ENCODE data around the gene PHEX.

The PHEX gene

DNA sequence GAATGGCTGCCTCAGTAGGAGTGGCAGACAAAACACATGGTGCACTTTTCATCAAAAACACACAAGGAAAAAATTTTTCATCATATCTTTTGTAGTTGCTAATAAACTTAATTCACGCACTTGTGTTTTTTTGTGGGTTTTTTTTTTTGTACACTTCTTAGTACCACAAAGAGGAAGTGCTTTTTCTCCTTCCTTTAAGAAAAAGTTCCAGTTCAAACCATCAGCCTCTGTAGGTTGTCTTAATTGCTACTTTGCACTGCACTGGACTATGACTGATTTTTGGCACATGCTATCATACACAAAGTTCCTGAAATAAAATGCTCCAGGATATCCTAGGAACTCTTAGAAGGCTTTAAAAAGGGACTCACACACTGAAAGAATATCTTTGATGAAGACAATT is at the start of gene PHEX:
PHEX (plus strand) TSS at position 242 of the 400 bp plus-strand sequence. CDS start 681 bp downstream, outside the sequence.
- no peak for DNase-seq (ENCODE audit: low spot score)

GRCh38 chrX:21985332-21985777 is 46.8 kb upstream of the PHEX start:
- DNase-seq (ENCODE audit: low spot score) = peak; percentile 68

DNA sequence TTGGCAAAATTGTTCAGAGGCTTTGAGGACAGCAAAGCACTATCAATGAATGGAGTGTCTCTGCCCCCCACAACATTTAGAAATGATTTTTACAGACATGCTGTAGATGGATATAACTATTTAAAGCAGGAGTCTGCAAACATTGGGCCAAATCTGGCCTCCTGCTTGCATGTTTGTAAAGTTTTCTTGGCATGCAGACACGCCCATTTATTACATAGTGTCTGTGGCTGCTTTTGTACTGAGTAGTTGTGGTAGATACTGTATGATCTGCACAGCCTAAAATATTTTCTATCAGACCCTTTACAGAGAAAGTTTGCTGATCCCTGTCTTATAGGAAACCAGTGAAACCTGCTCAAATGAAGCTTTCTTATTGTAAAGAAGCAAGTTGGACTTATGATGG is 45.5 kb upstream of the PHEX start:
- DNase-seq (ENCODE audit: low spot score) = no peak

- DNase-seq (ENCODE audit: low spot score) = no peak
These were observed 42.7 kb upstream of the PHEX start for GRCh38 chrX:21989384-21989783.

DNA sequence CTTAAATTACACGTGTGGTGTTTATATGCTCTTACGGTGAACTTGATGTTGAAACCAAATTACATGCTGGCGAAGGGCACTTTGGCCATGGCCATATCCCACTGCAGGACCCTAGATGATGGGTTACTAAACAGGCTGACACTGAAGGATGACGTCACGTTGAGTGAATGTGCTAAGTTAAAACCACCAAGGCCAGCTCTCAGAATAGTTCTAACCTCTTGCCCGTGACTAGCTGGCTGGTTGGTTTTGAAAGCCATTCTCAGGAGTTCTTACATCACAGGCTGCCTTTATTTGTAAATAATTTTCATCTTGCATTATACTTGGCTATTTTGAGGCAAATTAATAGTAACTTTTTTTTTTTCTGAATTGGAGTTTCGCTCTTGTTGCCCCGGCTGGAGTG is 41.3 kb upstream of the PHEX start:
- DNase-seq (ENCODE audit: low spot score) = no peak

- no peak for DNase-seq (ENCODE audit: low spot score)
These were observed 40.6 kb upstream of the PHEX start for GRCh38 chrX:21991504-21991903.

DNA sequence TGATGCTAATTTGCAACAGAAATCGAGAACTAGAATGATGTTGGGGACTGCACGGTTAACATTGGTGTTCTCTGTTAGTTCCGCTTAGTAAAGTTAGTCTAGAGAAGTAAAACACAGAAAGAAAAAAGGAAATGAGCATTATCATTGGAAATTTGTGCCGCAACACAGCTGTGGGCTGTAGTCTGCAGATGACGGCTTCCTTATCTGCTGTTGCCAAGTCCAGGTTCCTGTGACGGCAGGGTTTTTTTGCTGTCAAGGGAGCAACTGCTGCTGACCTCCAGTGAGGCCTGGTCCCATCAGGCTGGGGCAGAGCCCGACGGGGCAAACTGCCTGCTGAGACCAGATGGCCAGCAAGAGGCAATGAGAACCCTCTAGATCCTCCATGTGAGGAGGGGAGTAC is 38.9 kb upstream of the PHEX start:
- no peak for DNase-seq (ENCODE audit: low spot score)

DNA sequence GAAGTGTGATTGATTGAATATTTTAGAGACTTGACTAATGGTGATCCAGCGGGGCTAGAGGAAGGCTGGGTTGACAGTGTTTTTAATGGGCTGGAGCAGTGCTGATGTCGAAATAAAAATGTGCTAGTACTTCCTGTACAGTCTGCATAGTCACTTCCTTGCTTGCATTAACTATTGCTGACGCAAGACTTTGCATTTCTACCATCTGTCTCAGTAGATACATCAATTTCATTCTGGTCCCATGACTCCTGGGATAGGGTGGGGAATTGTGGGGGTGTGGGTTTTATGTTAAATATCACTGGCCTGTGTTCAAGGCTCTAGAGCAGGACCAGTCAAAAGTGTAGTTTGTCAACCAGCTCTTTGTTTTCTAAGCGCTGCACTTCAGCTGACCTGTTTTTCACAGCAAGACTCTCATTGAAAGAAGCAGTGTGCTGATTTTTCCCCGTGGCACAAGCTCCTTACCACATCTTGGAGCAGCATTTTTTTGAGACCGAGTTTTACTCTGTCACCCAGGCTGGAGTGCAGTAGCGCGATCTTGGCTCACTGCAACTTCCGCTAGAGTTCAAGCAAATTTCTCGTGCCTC is 35.2 kb upstream of the PHEX start:
- no peak for DNase-seq (ENCODE audit: low spot score)

- no peak for DNase-seq (ENCODE audit: low spot score)
These were observed 34.1 kb upstream of the PHEX start for GRCh38 chrX:21998037-21998436.

DNA sequence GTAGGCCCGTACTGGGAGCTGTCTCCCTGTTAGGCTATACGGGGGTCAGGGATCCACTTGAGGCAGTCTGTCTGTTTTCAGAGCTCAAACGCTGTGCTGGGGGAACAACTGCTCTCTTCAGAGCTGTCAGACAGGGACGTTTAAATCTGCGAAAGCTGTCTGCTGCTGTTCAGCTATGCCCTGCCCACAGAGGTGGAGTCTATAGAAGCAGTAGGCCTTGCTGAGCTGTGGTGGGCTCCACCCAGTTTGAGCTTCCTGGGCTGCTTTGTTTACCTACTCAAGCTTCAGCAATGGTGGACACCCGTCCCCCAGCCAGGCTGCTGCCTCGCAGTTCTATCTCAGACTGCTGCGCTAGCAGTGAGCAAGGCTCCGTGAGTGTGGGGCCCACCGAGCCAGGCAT is 27.3 kb upstream of the PHEX start:
- DNase-seq (ENCODE audit: low spot score) = no peak

DNA sequence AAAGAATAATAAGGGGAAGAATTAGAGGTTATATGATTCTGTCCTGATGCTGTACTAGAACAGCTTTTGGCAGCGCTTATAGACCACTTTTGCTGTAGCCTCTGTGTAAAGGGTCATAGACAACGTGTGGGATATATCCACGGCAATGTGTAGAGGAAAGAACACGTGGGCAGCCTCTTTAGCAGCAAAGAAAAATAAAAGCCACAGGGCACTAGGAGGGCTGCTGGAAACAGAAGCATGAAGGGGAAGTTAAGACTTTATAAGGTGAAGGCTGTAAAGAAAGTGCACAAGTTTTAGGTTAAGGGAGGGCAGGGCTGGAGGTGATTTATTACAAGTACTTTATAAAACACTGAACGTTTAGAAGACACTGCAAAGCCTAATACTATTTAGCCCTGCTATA is 20.1 kb upstream of the PHEX start:
- DNase-seq (ENCODE audit: low spot score) = no peak

GRCh38 chrX:22012931-22013330 is 19.2 kb upstream of the PHEX start:
- no peak for DNase-seq (ENCODE audit: low spot score)

GRCh38 chrX:22015139-22015750 is 16.9 kb upstream of the PHEX start:
- DNase-seq (ENCODE audit: low spot score) = no peak

DNA sequence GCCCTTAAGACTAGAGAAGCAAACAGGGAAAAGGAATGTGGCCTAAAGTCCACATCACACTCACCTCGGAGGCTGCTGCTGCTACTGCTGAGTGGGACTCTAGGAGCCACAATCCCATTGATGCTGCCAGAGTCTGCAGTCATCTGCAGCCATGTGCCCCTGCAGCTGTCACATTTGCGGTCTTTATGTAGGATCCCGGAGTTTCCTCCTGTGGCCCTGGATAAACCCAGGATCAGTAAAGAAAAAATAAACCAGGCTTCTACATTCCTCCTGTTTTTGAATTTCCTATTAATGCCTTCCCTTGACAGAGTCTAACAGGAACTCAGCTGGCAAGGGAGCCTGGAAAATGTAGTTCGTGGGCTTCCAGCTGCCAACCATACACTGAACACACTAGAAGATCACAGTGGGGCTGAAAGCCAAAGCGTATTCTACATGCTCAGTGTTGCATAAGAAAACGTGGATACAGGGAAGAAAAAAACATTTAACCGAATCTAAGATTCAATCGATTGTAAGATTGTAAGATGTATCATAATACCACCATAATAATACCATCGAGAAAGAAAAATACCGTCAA is 10.3 kb upstream of the PHEX start:
- no peak for DNase-seq (ENCODE audit: low spot score)

DNA sequence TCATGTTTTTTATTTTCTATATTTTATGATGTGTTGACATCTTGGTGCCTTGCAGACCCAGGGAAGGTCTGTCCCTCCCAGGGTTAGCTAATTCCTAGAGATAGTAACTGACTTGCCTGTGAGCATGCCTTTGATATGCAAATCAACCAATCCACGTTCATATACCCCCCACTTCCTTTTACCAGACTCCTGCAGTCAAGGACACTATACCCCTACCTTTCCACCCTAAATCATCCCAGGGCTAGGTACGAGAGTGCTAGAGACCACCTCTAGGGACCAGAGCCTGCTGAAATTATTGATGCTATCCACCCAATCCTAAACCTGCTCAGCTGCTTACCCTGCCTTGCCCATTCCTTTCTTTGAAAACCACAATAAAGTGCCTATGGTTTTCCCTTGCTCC is 7.5 kb upstream of the PHEX start:
- DNase-seq (ENCODE audit: low spot score) = no peak

DNA sequence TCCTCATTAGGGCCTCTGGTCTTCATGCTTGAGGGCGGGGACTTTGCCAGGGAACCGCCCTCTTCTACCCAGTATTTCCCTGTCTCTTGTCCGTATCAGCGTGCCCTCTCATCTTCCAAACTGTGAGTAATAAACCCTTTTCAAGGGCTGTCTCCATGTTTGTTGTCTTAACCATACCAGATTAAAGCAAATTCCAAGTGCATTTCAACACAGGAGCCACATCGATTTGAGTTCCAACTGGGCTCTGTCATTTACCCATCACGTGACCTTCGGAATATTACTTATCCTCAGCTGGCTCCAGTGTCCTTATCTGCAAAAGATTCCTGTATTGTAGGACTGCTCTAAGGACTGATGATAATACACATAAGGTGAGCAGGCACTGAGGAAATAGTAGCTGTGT is 6.4 kb upstream of the PHEX start:
- no peak for DNase-seq (ENCODE audit: low spot score)

DNA sequence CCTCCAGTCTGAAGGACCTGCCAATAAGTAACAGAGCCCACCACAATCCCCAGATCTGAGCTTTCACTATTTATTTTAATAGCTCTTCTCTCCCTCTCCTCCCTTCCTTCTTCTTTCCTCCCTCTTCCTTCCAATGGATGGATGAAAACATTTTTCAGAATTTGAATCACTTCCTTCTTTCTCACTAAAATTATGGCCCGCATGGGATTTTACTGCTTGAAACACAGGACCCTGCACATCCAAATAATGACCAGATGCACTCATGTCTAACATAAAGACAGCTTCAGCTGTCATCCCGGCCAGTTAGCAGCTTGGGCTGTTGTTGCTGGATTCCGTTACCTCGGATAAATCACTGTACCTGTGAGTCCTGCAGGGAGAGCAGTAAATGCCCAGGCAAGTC is 5.4 kb upstream of the PHEX start:
- no peak for DNase-seq (ENCODE audit: low spot score)

- no peak for DNase-seq (ENCODE audit: low spot score)
These were observed 381 bp downstream of the PHEX start for GRCh38 chrX:22032506-22032905.

DNA sequence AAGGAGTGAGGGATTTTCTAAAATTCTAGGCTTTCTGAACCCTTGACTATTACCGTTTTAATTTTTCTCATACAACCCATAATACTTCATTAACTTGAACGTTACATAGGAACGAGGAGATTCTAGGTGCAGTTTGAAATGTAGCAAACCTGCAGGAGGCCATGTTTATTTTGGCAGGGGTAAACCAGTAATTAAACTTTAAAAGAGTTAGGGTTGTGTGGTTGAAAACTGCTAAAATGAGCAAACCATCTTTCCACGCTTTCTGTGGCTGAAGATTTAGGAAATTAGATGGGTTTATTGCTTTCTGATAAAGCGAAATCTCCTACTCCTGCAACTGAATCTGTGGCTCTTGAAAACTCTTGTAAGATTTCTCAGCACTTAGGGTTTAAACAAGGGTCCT is 1.7 kb downstream of the PHEX start:
- DNase-seq (ENCODE audit: low spot score) = no peak

DNA sequence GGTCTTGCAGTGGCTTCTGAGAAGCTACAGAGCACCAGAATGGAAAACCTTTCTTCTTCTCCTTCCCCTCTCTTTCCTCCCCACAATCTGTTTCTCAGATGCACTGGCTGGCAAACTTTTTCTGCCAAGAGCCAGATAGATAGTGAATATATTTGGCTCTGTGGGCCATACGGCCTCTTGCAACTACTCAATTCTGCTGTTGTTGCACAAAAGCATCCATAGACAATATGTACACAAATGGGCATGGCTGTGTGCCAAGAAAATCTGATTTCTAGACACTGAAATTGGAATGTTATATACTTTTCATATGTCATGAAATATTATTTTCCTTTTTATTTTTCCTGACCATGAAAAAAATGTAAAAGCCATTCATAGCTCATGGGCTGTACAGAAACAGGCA is 3.1 kb downstream of the PHEX start:
- no peak for DNase-seq (ENCODE audit: low spot score)

GRCh38 chrX:22037225-22037624 is 5.1 kb downstream of the PHEX start:
- DNase-seq (ENCODE audit: low spot score) = no peak

GRCh38 chrX:22037911-22038537 is 5.9 kb downstream of the PHEX start:
- DNase-seq (ENCODE audit: low spot score) = no peak

GRCh38 chrX:22039541-22039940 is 7.4 kb downstream of the PHEX start:
- no peak for DNase-seq (ENCODE audit: low spot score)

All from SW480 (cell line).